Calu3 (cell line): ENCODE data around the gene NDUFS6. TPM values are rescaled to one million over a fixed set of nuclear protein-coding genes. Genes with fewer than 3 reads are reported as not detected.

Experiments used
- BruUV-seq: library from RNA; stranded (reverse); fragments of 400-500 nt; replicated peaks from 2 replicates; lab custom pipeline; 2021; lab: Mats Ljungman, UMichigan
- CTCF ChIA-PET: fragments of 300-600 bp; sonication (Branson Sonifier 250); formaldehyde crosslinking; loops from one replicate; lab custom pipeline; 2022; ENCODE audit warnings: antibody characterized with exemption; lab: Charles Lee
- DNase-seq: peaks from one replicate; pipeline ENCODE4 v3.0.0; 2022
- H3K27ac Mint-ChIP-seq: one replicate; pipeline ENCODE4 v1.8.0; 2022; ENCODE audit warnings: mixed read lengths; ENCODE audit not compliant: unreplicated experiment
- H3K27me3 Mint-ChIP-seq: one replicate; pipeline ENCODE4 v1.8.0; 2022; ENCODE audit warnings: mixed read lengths; ENCODE audit not compliant: unreplicated experiment
- H3K36me3 Mint-ChIP-seq: one replicate; pipeline ENCODE4 v1.8.0; 2022; ENCODE audit warnings: mild to moderate bottlenecking, moderate library complexity, mixed read lengths; ENCODE audit not compliant: insufficient read depth, unreplicated experiment
- H3K4me1 Mint-ChIP-seq: one replicate; pipeline ENCODE4 v1.8.0; 2022; ENCODE audit warnings: mild to moderate bottlenecking, low read depth, mixed read lengths; ENCODE audit not compliant: unreplicated experiment
- H3K4me3 Mint-ChIP-seq: one replicate; pipeline ENCODE4 v1.8.0; 2022; ENCODE audit warnings: mild to moderate bottlenecking, low read depth, moderate library complexity, mixed read lengths; ENCODE audit not compliant: unreplicated experiment
- H3K9me3 Mint-ChIP-seq: one replicate; pipeline ENCODE4 v1.8.0; 2022; ENCODE audit warnings: low read depth, mixed read lengths; ENCODE audit not compliant: unreplicated experiment
- intact Hi-C: fragments of 100-400 bp; cut with micrococcal nuclease; formaldehyde crosslinking; loops from one replicate; pipeline ENCODE4 v1.10.0; 2022; ENCODE audit not compliant: unreplicated experiment
- total RNA-seq: library from RNA; stranded (reverse); gene quantifications from 2 replicates; pipeline ENCODE4 v1.2.3, GENCODE V29; 2022
- TF ChIP-seq, protein P1 (sequence below): fragments of 200-600 bp; IDR thresholded peaks from one replicate; pipeline ENCODE4 v1.8.0; 2022; ENCODE audit warnings: antibody characterized with exemption; ENCODE audit not compliant: unreplicated experiment

NDUFS6 gene
- total RNA-seq, 1 experiment from 2014 or later: 44.7 TPM

DNA sequence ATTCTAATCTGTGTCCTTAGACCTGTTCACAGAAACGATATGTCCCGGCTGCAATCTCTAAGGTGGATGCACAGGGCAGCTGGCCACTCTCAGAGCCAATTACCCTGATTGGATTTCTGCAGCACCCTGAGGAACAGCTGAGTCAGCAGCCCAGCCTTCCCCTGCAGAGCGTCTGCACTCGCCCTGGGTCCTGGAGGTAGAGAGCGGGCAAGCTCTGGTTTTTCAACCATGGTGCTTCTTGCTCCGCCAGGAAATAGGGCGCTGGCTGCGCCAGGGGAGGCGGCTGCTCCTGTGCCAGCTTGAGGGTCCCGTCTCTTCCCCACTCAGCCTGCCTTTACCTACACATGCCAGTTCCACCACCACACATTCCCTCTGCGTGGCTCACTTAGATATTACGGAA lies 19.2 kb downstream of the NDUFS6 start:
- intact Hi-C loops: no loop called here
- Mint-ChIP-seq H3K27me3 (no peaks in the 10 kb centered on the region), H3K9me3 (peaks cover 6% of the 10 kb centered on the region), H3K27ac (no peak overlapping the region), H3K4me3 (no peak overlapping the region), H3K36me3 (peaks cover 32% of the 10 kb centered on the region), H3K4me1 (no peaks in the 10 kb centered on the region)
- BruUV-seq: no TSS peak
- TF ChIP-seq, protein P1, sequence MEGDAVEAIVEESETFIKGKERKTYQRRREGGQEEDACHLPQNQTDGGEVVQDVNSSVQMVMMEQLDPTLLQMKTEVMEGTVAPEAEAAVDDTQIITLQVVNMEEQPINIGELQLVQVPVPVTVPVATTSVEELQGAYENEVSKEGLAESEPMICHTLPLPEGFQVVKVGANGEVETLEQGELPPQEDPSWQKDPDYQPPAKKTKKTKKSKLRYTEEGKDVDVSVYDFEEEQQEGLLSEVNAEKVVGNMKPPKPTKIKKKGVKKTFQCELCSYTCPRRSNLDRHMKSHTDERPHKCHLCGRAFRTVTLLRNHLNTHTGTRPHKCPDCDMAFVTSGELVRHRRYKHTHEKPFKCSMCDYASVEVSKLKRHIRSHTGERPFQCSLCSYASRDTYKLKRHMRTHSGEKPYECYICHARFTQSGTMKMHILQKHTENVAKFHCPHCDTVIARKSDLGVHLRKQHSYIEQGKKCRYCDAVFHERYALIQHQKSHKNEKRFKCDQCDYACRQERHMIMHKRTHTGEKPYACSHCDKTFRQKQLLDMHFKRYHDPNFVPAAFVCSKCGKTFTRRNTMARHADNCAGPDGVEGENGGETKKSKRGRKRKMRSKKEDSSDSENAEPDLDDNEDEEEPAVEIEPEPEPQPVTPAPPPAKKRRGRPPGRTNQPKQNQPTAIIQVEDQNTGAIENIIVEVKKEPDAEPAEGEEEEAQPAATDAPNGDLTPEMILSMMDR: no peak
- DNase-seq: no peak
- CTCF ChIA-PET: interaction anchor here (0.7 kb wide), 1 partner anchor 17 kb away, joined by 3 read pairs; no protein-coding TSS in a partner anchor

- Mint-ChIP-seq H3K4me3 (no peak overlapping the region), H3K9me3 (peaks cover 6% of the 10 kb centered on the region), H3K27ac (no peak overlapping the region), H3K27me3 (no peaks in the 10 kb centered on the region), H3K36me3 (peaks cover 26% of the 10 kb centered on the region), H3K4me1 (no peaks in the 10 kb centered on the region)
- TF ChIP-seq, protein P1: no peak
- CTCF ChIA-PET: interaction anchor here (0.7 kb wide), 1 partner anchor 16 kb away, joined by 3 read pairs; no protein-coding TSS in a partner anchor
- DNase-seq: no peak
- intact Hi-C loops: no loop called here
- no TSS peak for BruUV-seq
Observed at GRCh38 chr5:1820926-1821325, 19.7 kb downstream of the NDUFS6 start.

- H3K4me1 Mint-ChIP-seq: no peaks in the 10 kb centered on the region
- H3K36me3 Mint-ChIP-seq: peaks cover 21% of the 10 kb centered on the region
- CTCF ChIA-PET: no interaction called here
- H3K4me3 Mint-ChIP-seq: no peak overlapping the region
- DNase-seq: no peak
- TF ChIP-seq, protein P1: no peak
- no peak overlapping the region for H3K27ac Mint-ChIP-seq
- H3K9me3 Mint-ChIP-seq: peaks cover 6% of the 10 kb centered on the region
- no peaks in the 10 kb centered on the region for H3K27me3 Mint-ChIP-seq
- no TSS peak for BruUV-seq
- intact Hi-C loops: no loop called here
Observed at GRCh38 chr5:1821862-1822261, 20.7 kb downstream of the NDUFS6 start.

- no peak for DNase-seq
- Mint-ChIP-seq H3K36me3 (peaks cover 9% of the 10 kb centered on the region), H3K4me1 (no peaks in the 10 kb centered on the region), H3K27me3 (no peaks in the 10 kb centered on the region), H3K27ac (no peak overlapping the region), H3K4me3 (no peak overlapping the region), H3K9me3 (peaks cover 6% of the 10 kb centered on the region)
- CTCF ChIA-PET: no interaction called here
- BruUV-seq: no TSS peak
- intact Hi-C loops: no loop called here
- TF ChIP-seq, protein P1: no peak
Observed at GRCh38 chr5:1823381-1824034, 22.3 kb downstream of the NDUFS6 start.
